Astrocyte of the spinal cord (primary cell): ENCODE results near the gene KRTAP3-3.

Source experiments
- DNase-seq: peaks from one replicate; pipeline ENCODE4 v3.0.0; 2011; ENCODE audit warnings: low read depth, low spot score
- H3K4me3 ChIP-seq: 2 replicates; pipeline ENCODE4 v1.5.1; 2011; ENCODE audit warnings: low read depth, mild to moderate bottlenecking, low read length, moderate library complexity
- in situ Hi-C: cut with HindIII; loops from 2 replicates; pipeline ENCODE4 v1.10.0; 2017; ENCODE audit warnings: low sequenced_read_pairs
- TF ChIP-seq, protein P1 (sequence below): IDR thresholded peaks from 2 replicates; pipeline ENCODE4 v1.5.1; 2012; ENCODE audit warnings: low read depth, mild to moderate bottlenecking, low read length, inconsistent platforms

The KRTAP3-3 gene

DNA sequence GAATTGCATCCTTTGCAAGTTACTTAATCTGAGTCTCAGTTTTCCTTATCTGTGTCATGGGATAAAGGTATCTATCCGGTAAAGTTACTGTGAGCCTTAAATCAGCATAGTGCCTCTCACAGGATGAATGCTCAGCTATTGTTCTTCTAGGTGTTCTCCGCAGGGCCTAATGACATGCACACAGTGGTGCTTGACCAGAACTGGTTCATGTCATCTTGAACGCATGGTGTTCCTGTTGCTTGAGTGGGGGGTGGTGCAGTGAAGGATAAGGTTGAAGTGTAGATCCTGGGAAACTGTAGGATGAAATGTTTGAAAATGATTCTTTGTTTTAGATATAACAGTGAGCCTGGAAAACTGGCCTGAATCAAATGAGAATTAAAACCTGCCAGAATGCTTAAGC, 13.8 kb downstream of the KRTAP3-3 start:
- TF ChIP-seq, protein P1, sequence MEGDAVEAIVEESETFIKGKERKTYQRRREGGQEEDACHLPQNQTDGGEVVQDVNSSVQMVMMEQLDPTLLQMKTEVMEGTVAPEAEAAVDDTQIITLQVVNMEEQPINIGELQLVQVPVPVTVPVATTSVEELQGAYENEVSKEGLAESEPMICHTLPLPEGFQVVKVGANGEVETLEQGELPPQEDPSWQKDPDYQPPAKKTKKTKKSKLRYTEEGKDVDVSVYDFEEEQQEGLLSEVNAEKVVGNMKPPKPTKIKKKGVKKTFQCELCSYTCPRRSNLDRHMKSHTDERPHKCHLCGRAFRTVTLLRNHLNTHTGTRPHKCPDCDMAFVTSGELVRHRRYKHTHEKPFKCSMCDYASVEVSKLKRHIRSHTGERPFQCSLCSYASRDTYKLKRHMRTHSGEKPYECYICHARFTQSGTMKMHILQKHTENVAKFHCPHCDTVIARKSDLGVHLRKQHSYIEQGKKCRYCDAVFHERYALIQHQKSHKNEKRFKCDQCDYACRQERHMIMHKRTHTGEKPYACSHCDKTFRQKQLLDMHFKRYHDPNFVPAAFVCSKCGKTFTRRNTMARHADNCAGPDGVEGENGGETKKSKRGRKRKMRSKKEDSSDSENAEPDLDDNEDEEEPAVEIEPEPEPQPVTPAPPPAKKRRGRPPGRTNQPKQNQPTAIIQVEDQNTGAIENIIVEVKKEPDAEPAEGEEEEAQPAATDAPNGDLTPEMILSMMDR, result no peak
- no peak for DNase-seq
- in situ Hi-C loops, result no loop called here
- no peak overlapping the region for H3K4me3 ChIP-seq

DNA sequence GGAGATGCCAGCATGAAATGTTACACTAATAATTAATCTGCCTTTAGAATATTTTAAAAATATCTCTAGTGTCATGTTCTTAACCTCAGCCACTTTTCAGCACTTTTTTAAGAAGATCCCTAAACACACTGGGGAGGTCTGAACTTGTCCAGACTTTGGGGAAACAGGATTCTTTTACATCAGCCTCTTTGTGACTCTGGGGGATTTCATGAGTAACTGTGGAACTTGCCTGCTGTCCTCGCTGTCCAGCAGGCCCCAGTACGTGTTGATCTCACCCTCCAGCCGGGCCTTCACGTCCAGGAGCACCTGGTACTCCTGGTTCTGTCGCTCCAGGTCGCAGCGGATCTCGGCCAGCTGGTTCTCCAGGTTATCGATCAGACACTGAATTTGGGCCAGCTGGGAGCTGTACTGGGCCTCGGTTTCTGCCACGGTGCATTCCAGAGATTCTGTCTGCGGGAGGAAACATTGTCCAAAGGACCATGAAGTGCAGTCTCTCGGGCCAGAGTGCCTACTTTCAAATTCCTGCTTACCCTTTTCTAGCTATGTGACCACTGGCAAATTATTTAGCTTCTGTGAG, 15.3 kb downstream of the KRTAP3-3 start:
- H3K4me3 ChIP-seq, result no peak overlapping the region
- no peak for DNase-seq
- in situ Hi-C loops, result no loop called here

DNA sequence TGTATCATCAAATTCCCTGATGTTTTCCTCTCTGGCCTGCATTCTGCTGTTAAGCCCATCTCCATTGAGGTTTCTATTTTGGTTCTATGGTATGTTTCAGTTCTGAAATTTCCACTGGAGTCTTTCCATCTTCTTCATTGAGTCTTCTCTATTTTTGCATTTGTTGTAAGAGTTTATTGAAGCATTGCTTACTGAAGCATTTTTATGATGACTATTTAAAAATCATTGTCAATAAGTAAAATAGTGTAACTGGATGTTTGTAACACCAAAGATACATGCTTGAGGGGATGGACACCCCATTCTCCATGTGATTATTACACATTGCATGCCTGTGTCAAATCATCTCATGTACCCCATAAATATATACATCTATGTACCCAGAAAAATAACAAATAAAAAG, 18.4 kb downstream of the KRTAP3-3 start:
- no peak for DNase-seq
- TF ChIP-seq, protein P1, result no peak
- no peak overlapping the region for H3K4me3 ChIP-seq
- in situ Hi-C loops, result no loop called here

More for the DNA sequence above, 15.3 kb downstream of the KRTAP3-3 start:
- TF ChIP-seq, protein P1, result no peak

DNA sequence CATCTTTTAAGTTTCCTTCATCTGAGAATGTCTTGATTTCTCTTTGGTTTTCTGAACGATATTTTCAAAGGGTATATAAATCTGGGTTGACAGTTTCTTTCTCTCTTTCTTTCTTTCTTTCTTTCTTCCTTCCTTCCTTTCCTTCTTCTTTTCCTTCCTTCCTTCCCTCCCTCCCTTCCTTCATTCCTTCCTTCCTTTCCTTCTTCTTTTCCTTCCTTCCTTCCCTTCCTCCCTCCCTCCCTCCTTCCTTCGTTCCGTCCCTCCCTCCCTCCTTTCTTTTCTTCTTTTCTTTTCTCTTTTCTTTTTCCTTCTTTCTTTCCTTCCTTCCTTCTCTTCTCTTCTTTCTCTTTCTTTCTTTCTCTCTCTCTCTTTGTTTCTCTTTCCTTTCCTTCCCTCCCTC, 19.6 kb downstream of the KRTAP3-3 start:
- DNase-seq, result no peak
- TF ChIP-seq, protein P1, result no peak
- H3K4me3 ChIP-seq, result no peak overlapping the region
- in situ Hi-C loops, result no loop called here

- no peak overlapping the region for H3K4me3 ChIP-seq
- in situ Hi-C loops, result no loop called here
- no peak for DNase-seq
- TF ChIP-seq, protein P1, result no peak
Measured at GRCh38 chr17:40967582-40967981, 26.4 kb downstream of the KRTAP3-3 start.

DNA sequence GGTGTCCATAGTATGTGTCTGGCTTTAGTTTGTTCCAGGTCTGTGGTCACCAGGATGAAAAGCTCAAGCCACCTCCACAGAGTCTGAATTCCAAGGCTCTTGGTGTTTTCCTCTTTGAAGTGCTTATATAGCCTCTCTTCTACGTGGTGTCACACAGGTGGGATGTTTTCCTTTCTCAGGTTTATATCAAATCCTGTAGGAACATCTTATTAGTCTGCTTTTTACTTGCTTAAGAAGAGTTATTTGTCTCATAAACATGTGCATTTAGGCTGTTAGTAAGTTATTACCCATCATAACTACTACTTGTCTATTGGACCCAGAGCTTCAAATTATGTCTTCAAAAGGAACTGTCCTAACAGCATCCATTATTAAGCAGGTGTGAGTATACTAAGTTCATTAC, 27.1 kb downstream of the KRTAP3-3 start, which contains the start of gene KRT39:
Gene KRT39 (minus strand): TSS at position 101 of the 400 bp plus-strand sequence. CDS start 92 bp downstream, at position 9.
- no peak for DNase-seq
- in situ Hi-C loops, result no loop called here
- TF ChIP-seq, protein P1, result no peak
- no peak within 1 kb of the TSS for H3K4me3 ChIP-seq
